Pons (tissue), 1 donor: ENCODE measurements around the gene MYO1F.
"Not testable (repeated sequence)": the region's sequence is repeated elsewhere in the genome, so short reads cannot be mapped to it uniquely, and the experiment has no call there.

Experiments used
- DNase-seq: peaks from one replicate; pipeline ENCODE4 v3.0.0-alpha.2; 2016; ENCODE audit warnings: low spot score

The MYO1F gene

GRCh38 chr19:8577247-8577646 lies at the start of gene MYO1F:
MYO1F (minus strand) TSS chr19:8577442; CDS start chr19:8577309, 133 bp downstream.
- DNase-seq: peak; percentile 61

- DNase-seq: no peak
Observed at GRCh38 chr19:8626842-8627241, 49.6 kb upstream of the MYO1F start.

GRCh38 chr19:8622886-8623285 lies 45.6 kb upstream of the MYO1F start:
- DNase-seq: not testable (repeated sequence)

GRCh38 chr19:8618751-8619150 lies 41.5 kb upstream of the MYO1F start:
- no peak for DNase-seq

GRCh38 chr19:8617984-8618383 lies 40.7 kb upstream of the MYO1F start:
- no peak for DNase-seq

- DNase-seq: not testable (repeated sequence)
Observed at GRCh38 chr19:8617325-8617724, 40.1 kb upstream of the MYO1F start.

- no peak for DNase-seq
Observed at GRCh38 chr19:8616861-8617260, 39.6 kb upstream of the MYO1F start.

GRCh38 chr19:8615813-8616596 lies 38.8 kb upstream of the MYO1F start:
- DNase-seq: no peak

- no peak for DNase-seq
Observed at GRCh38 chr19:8615024-8615423, 37.8 kb upstream of the MYO1F start.

- no peak for DNase-seq
Observed at GRCh38 chr19:8614455-8614854, 37.2 kb upstream of the MYO1F start.

- DNase-seq: no peak
Observed at GRCh38 chr19:8612807-8613171, 35.5 kb upstream of the MYO1F start.

- DNase-seq: no peak
Observed at GRCh38 chr19:8611877-8612806, 34.9 kb upstream of the MYO1F start.

- no peak for DNase-seq
Observed at GRCh38 chr19:8611391-8611876, 34.2 kb upstream of the MYO1F start.

GRCh38 chr19:8610936-8611300 lies 33.7 kb upstream of the MYO1F start:
- no peak for DNase-seq

GRCh38 chr19:8610041-8610935 lies 33.0 kb upstream of the MYO1F start, which contains the start of gene ADAMTS10:
ADAMTS10 (minus strand) TSS chr19:8610715; CDS start chr19:8605710, 5,005 bp downstream.
- no peak for DNase-seq

GRCh38 chr19:8609279-8610040 lies 32.2 kb upstream of the MYO1F start:
- DNase-seq: no peak

GRCh38 chr19:8608941-8609278 lies 31.7 kb upstream of the MYO1F start:
- DNase-seq: no peak

- no peak for DNase-seq
Observed at GRCh38 chr19:8607386-8607785, 30.1 kb upstream of the MYO1F start.

GRCh38 chr19:8605514-8605913 lies 28.3 kb upstream of the MYO1F start:
- DNase-seq: no peak

- DNase-seq: no peak
Observed at GRCh38 chr19:8601796-8602195, 24.6 kb upstream of the MYO1F start.

GRCh38 chr19:8600816-8601215 lies 23.6 kb upstream of the MYO1F start:
- no peak for DNase-seq
